Mucosa of rectum (tissue), 2 donors: ENCODE results near the gene GARIN5A.

Experiments used
- H3K27ac ChIP-seq, 2 donors: one replicate each; pipeline ENCODE4 v1.7.0; 2013; ENCODE audit warnings: inconsistent platforms in 2 of 2, low read depth in 2 of 2, low read length in 2 of 2
- H3K27me3 ChIP-seq, 2 donors: one replicate each; pipeline ENCODE4 v1.7.0; 2013; ENCODE audit warnings: low read length in 2 of 2; ENCODE audit not compliant: control insufficient read depth in 2 of 2, insufficient read depth in 2 of 2
- H3K36me3 ChIP-seq, 2 donors: one replicate each; pipeline ENCODE4 v1.7.0; 2013; ENCODE audit warnings: low read length in 2 of 2; ENCODE audit not compliant: control insufficient read depth in 2 of 2, insufficient read depth in 2 of 2
- H3K4me1 ChIP-seq, 2 donors: one replicate each; pipeline ENCODE4 v1.7.0; 2013; ENCODE audit warnings: low read length in 2 of 2, mild to moderate bottlenecking in 1 of 2; ENCODE audit not compliant: control insufficient read depth in 2 of 2, insufficient read depth in 2 of 2
- H3K4me3 ChIP-seq, 2 donors: one replicate each; pipeline ENCODE4 v1.7.0; 2013; ENCODE audit warnings: low read length in 2 of 2
- H3K9ac ChIP-seq, 2 donors: one replicate each; pipeline ENCODE4 v1.7.0; 2013; ENCODE audit warnings: low read length in 2 of 2, low read depth in 1 of 2, mild to moderate bottlenecking in 1 of 2
- H3K9me3 ChIP-seq, 2 donors: one replicate each; pipeline ENCODE4 v1.7.0; 2013; ENCODE audit warnings: low read length in 2 of 2; ENCODE audit not compliant: control insufficient read depth in 2 of 2
- donor health status: healthy.
- donor health status: Normal muscosa, but diverticular disease.

GARIN5A gene

GRCh38 chr19:50465986-50466705, 10.5 kb downstream of the GARIN5A start:
- H3K27ac ChIP-seq, result no peak overlapping the region

DNA sequence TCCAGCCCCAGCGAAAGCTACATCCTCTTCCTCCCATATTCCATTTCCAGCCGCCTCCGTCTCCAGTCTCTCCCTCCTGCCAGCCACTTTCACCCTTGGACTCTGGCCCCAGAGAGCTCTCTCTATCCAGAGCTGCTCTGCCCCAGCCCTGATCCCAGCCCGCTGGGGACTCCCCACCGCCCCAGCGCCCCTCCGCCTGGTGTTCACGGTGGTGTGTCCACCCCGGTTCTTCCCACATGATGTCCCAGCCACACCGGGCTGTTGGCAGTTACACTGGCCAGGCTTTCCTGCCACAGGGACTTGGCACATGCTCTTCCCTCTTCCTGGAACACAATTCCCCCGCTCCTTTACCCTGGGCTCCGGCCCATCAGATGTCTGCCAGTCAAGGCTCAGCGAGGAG, 11.6 kb downstream of the GARIN5A start:
- H3K4me1 ChIP-seq, result peaks cover 3 to 12% of the 10 kb centered on the region in 2 donors
- H3K4me3 ChIP-seq, result no peak overlapping the region
- peaks cover 0 to 1% of the 10 kb centered on the region in 2 donors for H3K27me3 ChIP-seq
- H3K9ac ChIP-seq, result no peak overlapping the region
- no peaks in the 10 kb centered on the region for H3K36me3 ChIP-seq
- H3K27ac ChIP-seq, result no peak overlapping the region
- H3K9me3 ChIP-seq, result no peaks in the 10 kb centered on the region

More at GRCh38 chr19:50465986-50466705, 10.5 kb downstream of the GARIN5A start:
- Histone ChIP-seq H3K36me3 (no peaks in the 10 kb centered on the region), H3K9ac (no peak overlapping the region), H3K27me3 (peaks cover 0 to 1% of the 10 kb centered on the region in 2 donors), H3K4me3 (no peak overlapping the region), H3K9me3 (no peaks in the 10 kb centered on the region), H3K4me1 (peaks cover 3 to 12% of the 10 kb centered on the region in 2 donors)

GRCh38 chr19:50464348-50464747, 12.3 kb downstream of the GARIN5A start:
- Histone ChIP-seq H3K27me3 (peaks cover 0 to 1% of the 10 kb centered on the region in 2 donors), H3K9me3 (no peaks in the 10 kb centered on the region), H3K36me3 (no peaks in the 10 kb centered on the region)

GRCh38 chr19:50462970-50463369, 13.7 kb downstream of the GARIN5A start:
- Histone ChIP-seq H3K9ac (no peak overlapping the region), H3K9me3 (no peaks in the 10 kb centered on the region), H3K4me1 (peaks cover 3 to 12% of the 10 kb centered on the region in 2 donors), H3K27me3 (peaks cover 2 to 5% of the 10 kb centered on the region in 2 donors), H3K4me3 (no peak overlapping the region), H3K36me3 (no peaks in the 10 kb centered on the region), H3K27ac (no peak overlapping the region)

More at GRCh38 chr19:50464348-50464747, 12.3 kb downstream of the GARIN5A start:
- H3K4me1 ChIP-seq, result peaks cover 3 to 12% of the 10 kb centered on the region in 2 donors
- H3K27ac ChIP-seq, result no peak overlapping the region
- H3K4me3 ChIP-seq, result no peak overlapping the region
- no peak overlapping the region for H3K9ac ChIP-seq

GRCh38 chr19:50461066-50461875, 15.4 kb downstream of the GARIN5A start:
- no peak overlapping the region for H3K9ac ChIP-seq
- no peak overlapping the region for H3K4me3 ChIP-seq
- peaks cover 0 to 7% of the 10 kb centered on the region in 2 donors for H3K4me1 ChIP-seq
- H3K27me3 ChIP-seq, result peaks cover 2 to 13% of the 10 kb centered on the region in 2 donors
- H3K36me3 ChIP-seq, result no peaks in the 10 kb centered on the region
- H3K9me3 ChIP-seq, result no peaks in the 10 kb centered on the region
- H3K27ac ChIP-seq, result no peak overlapping the region

- Histone ChIP-seq H3K9me3 (no peaks in the 10 kb centered on the region), H3K36me3 (no peaks in the 10 kb centered on the region), H3K27me3 (peaks cover 2 to 13% of the 10 kb centered on the region in 2 donors), H3K4me1 (peaks cover 0 to 3% of the 10 kb centered on the region in 2 donors), H3K9ac (no peak overlapping the region), H3K4me3 (no peak overlapping the region), H3K27ac (no peak overlapping the region)
Observed at GRCh38 chr19:50460161-50460765, 16.4 kb downstream of the GARIN5A start.

DNA sequence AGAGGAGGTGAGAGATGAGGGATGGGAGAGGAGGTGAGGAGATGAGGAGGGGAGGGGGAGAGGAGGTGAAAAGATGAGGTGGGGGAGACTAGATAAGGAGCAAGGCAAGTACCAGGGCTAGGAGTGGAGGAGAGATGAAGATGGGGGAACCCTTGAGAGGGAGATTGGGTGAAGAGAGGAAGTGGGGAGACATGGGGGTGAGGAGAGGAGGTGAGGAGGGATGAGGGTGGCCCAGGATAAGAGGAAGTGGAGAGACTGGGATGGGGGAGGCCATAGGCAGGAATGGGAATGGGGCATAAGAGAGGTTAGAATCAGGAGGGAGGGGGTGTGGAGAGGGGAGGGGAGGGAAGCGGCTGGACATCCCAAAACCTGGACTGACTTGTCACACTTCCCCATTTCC, 17.0 kb downstream of the GARIN5A start:
- Histone ChIP-seq H3K27me3 (peaks cover 2 to 13% of the 10 kb centered on the region in 2 donors), H3K9ac (no peak overlapping the region), H3K36me3 (no peaks in the 10 kb centered on the region), H3K4me3 (no peak overlapping the region), H3K9me3 (no peaks in the 10 kb centered on the region), H3K4me1 (peaks cover 0 to 3% of the 10 kb centered on the region in 2 donors), H3K27ac (no peak overlapping the region)

DNA sequence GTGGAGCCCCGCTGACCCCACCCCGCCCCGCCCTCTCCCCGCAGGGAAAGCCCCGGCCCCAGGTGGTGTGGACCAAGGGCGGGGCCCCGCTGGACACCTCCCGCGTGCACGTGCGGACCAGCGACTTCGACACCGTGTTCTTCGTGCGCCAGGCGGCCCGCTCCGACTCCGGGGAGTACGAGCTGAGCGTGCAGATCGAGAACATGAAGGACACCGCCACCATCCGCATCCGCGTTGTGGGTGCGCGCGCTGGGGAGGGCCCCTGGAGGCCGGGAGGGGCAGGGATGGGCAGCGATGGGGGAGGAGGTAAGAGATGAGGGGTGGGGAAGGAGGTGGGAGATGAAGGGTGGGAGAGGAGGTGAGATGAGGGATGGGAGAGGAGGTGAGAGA, 17.6 kb downstream of the GARIN5A start:
- Histone ChIP-seq H3K4me3 (no peak overlapping the region), H3K27me3 (peaks cover 2 to 13% of the 10 kb centered on the region in 2 donors), H3K9ac (no peak overlapping the region), H3K36me3 (no peaks in the 10 kb centered on the region), H3K27ac (no peak overlapping the region), H3K4me1 (peaks cover 0 to 3% of the 10 kb centered on the region in 2 donors), H3K9me3 (no peaks in the 10 kb centered on the region)

- Histone ChIP-seq H3K36me3 (no peaks in the 10 kb centered on the region), H3K27me3 (peaks cover 2 to 13% of the 10 kb centered on the region in 2 donors), H3K4me1 (peaks cover 0 to 3% of the 10 kb centered on the region in 2 donors), H3K27ac (no peak overlapping the region), H3K9ac (no peak overlapping the region), H3K9me3 (no peaks in the 10 kb centered on the region), H3K4me3 (no peak overlapping the region)
Observed at GRCh38 chr19:50458396-50459066, 18.1 kb downstream of the GARIN5A start.
